Right lobe of liver (tissue), 6 donors: Measurements from ENCODE around the gene CABCOCO1. TPM values are rescaled to one million over a fixed set of nuclear protein-coding genes. Genes with fewer than 3 reads are reported as not detected.

Experiments
- ATAC-seq, 4 donors: fragments of 200-7000 bp; cut with Tn5 transposase; one replicate each; pipeline ENCODE4 v1.9.1; 2020; ENCODE audit warnings: mild to moderate bottlenecking in 4 of 4, moderate library complexity in 4 of 4
- DNase-seq, 3 donors: peaks; one replicate each; pipeline ENCODE4 v3.0.0-alpha.2; 2020
- H3K27ac ChIP-seq, 3 donors: fragments of 200-600 bp; one replicate each; pipeline ENCODE4 v1.8.0; 2022
- H3K27me3 ChIP-seq, 2 donors: fragments of 200-600 bp; one replicate each; pipeline ENCODE4 v1.8.0; 2022
- H3K36me3 ChIP-seq, 4 donors: fragments of 200-600 bp; sonication (generic) in 1 of 4; one replicate each; pipeline versions ENCODE4 v1.5.1 to v1.8.0; 2017 to 2022; ENCODE audit warnings: control low read depth in 1 of 4
- H3K4me1 ChIP-seq, 4 donors: fragments of 200-600 bp; sonication (generic) in 1 of 4; one replicate each; pipeline versions ENCODE4 v1.5.1 to v1.8.0; 2017 to 2022; ENCODE audit warnings: control low read depth in 1 of 4
- H3K4me3 ChIP-seq, 3 donors: fragments of 200-600 bp; one replicate each; pipeline ENCODE4 v1.8.0; 2022
- H3K9me3 ChIP-seq, 4 donors: fragments of 200-600 bp; sonication (generic) in 1 of 4; one replicate each; pipeline versions ENCODE4 v1.5.1 to v1.8.0; 2017 to 2022; ENCODE audit warnings: control low read depth in 1 of 4
- POLR2A ChIP-seq: fragments of 450-650 bp; IDR thresholded peaks from one replicate; pipeline ENCODE4 v1.6.1; 2017; ENCODE audit warnings: antibody characterized with exemption, mild to moderate bottlenecking
- WGBS: methylation state at CpG from one replicate; pipeline ENCODE4 v1.1.6; 2018; ENCODE audit warnings: low coverage, low lambda C conversion rate; ENCODE audit not compliant: insufficient coverage; ENCODE audit errors: missing lambda C conversion rate; 5-methylcytosine and 5-hydroxymethylcytosine counted together
- intact Hi-C, 2 donors: fragments of 100-400 bp; cut with DNase I; formaldehyde crosslinking; loops; one replicate each; pipeline versions ENCODE4 v1.11.2 to v1.14.1; 2022
- total RNA-seq, 6 experiments: library from RNA; depleted of rRNA in 2 of 6; stranded (reverse); fragments of >200 nt in 2 of 6; fragmentation: NEBNext Ultra II Directional in 3 of 6; extraction: Animal tissue kit (Norgen Biotek cat#: 25700) in 3 of 6; gene quantifications; one replicate each; pipeline versions ENCODE4 v1.1.0 to v1.2.4, GENCODE V29; 2016 to 2023
- TF ChIP-seq, protein P1 (sequence below), 4 donors: fragments of 200-600 bp in 3 of 4; fragments of 450-650 bp in 1 of 4; IDR thresholded peaks; one replicate each; pipeline versions ENCODE4 v1.5.1 to v1.8.0; 2016 to 2022; ENCODE audit warnings: antibody characterized with exemption in 4 of 4, mild to moderate bottlenecking in 2 of 4
- donor health status: DM: no; HTN: yes; CAD: no.
- donor health status: DM: no; HTN: no; CAD: no.
- donor health status: DM: no; HTN: no; CAD: no.
- donor health status: DM: no; HTN: yes; CAD: no.
- donor health status: DM: no; HTN: yes; CAD: no.

The CABCOCO1 gene
- total RNA-seq, 6 experiments from 2014 or later, result not detected

GRCh38 chr10:61746377-61746776 is 83.6 kb downstream of the CABCOCO1 start:
- Histone ChIP-seq H3K36me3 (no peaks in the 10 kb centered on the region), H3K27ac (no peak overlapping the region), H3K9me3 (no peaks in the 10 kb centered on the region), H3K4me3 (no peak overlapping the region), H3K27me3 (no peaks in the 10 kb centered on the region), H3K4me1 (peaks cover 0 to 9% (median 0%) of the 10 kb centered on the region in 4 donors)
- no peak for DNase-seq
- no peak for ATAC-seq
- intact Hi-C loops, result no loop called here
- 90% methylated on average over 2 of the region's 2 CpGs for WGBS
- TF ChIP-seq POLR2A, result no peak
- TF ChIP-seq, protein P1, sequence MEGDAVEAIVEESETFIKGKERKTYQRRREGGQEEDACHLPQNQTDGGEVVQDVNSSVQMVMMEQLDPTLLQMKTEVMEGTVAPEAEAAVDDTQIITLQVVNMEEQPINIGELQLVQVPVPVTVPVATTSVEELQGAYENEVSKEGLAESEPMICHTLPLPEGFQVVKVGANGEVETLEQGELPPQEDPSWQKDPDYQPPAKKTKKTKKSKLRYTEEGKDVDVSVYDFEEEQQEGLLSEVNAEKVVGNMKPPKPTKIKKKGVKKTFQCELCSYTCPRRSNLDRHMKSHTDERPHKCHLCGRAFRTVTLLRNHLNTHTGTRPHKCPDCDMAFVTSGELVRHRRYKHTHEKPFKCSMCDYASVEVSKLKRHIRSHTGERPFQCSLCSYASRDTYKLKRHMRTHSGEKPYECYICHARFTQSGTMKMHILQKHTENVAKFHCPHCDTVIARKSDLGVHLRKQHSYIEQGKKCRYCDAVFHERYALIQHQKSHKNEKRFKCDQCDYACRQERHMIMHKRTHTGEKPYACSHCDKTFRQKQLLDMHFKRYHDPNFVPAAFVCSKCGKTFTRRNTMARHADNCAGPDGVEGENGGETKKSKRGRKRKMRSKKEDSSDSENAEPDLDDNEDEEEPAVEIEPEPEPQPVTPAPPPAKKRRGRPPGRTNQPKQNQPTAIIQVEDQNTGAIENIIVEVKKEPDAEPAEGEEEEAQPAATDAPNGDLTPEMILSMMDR (IDR thresholded peaks at IDR 0.05), result no peak

DNA sequence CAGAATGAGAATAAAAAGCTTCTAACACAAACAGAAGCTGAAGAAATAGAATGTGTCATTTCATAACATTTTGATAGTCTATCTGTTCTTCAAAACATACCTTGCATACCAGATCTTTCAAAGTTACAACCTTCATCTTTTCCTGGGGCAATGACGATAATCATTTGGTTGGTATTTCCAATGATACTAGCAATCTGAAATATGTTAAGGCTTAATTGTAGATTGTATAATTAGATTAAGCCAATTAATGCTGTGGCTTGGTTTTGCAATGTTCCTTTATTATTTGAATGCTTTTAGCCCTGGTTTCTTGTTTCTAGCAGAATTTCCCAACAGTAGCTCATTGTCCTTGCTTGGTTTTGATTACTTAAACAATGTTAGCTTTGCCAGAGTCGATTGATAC is 84.6 kb downstream of the CABCOCO1 start:
- intact Hi-C loops, result no loop called here
- no peaks in the 10 kb centered on the region for H3K27me3 ChIP-seq

DNA sequence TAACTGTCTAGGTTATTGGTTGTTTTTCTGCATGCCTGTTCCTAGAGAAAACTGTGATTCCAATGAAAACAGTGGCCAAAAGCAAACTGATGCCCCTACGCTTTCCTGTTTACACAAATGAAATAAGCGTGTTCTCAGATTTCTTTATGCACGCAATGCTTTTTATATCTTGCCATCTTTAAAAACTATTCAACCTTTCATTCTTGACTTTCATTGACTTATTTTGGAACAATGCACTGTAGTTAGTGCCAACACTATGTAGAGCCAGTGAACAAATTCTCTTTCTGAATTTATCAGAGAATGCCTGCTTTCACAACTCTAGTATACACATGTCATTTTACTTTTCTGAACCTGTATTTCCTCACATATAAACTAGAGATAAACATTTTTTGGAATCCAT is 86.6 kb downstream of the CABCOCO1 start:
- no peak overlapping the region for H3K4me3 ChIP-seq
- TF ChIP-seq POLR2A, result no peak
- TF ChIP-seq, protein P1 (IDR thresholded peaks at IDR 0.05), result no peak
- no peaks in the 10 kb centered on the region for H3K36me3 ChIP-seq
- H3K4me1 ChIP-seq, result peaks cover 0 to 9% (median 0%) of the 10 kb centered on the region in 4 donors
- no peak for ATAC-seq
- 65% methylated on average over 3 of the region's 3 CpGs for WGBS
- no peak for DNase-seq
- H3K9me3 ChIP-seq, result no peaks in the 10 kb centered on the region
- no peak overlapping the region for H3K27ac ChIP-seq
- no peaks in the 10 kb centered on the region for H3K27me3 ChIP-seq
- intact Hi-C loops, result no loop called here

More for the DNA sequence above, 84.6 kb downstream of the CABCOCO1 start:
- peaks cover 0 to 9% (median 0%) of the 10 kb centered on the region in 4 donors for H3K4me1 ChIP-seq
- TF ChIP-seq POLR2A, result no peak
- TF ChIP-seq, protein P1 (IDR thresholded peaks at IDR 0.05), result no peak
- no peaks in the 10 kb centered on the region for H3K36me3 ChIP-seq
- DNase-seq (no peak), ATAC-seq (peak in 1 of 4 donors; percentile 20)
- 64% methylated on average over 2 of the region's 2 CpGs for WGBS
- H3K4me3 ChIP-seq, result no peak overlapping the region
- no peak overlapping the region for H3K27ac ChIP-seq
- H3K9me3 ChIP-seq, result no peaks in the 10 kb centered on the region

DNA sequence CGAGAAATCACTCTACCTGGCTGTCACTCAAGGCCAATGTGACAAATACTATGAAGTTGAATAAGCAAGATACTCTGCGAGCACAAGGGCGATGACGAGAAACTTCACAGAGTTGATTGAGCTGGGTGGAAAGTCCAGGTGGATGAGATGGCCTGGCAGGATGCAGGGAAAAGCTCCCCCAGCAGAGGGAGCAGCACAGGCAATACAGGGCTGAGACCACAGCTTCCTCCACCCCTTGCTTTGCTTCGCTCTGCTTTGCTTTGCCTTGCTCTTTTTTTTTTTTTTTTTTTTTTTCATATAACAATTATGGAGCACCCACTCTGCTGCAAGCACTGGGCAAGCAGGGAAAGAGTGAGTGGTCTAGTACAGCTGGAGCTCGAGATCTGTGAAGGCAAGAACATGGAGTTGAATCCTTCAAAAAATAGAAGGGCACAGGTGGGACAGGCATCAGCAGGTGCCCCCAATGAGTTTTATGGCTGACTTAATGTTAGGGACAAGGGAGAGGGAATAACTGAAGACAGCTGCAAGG is 88.3 kb downstream of the CABCOCO1 start:
- WGBS, result 33% methylated on average over 6 of the region's 6 CpGs

More for the DNA sequence above, 88.3 kb downstream of the CABCOCO1 start:
- H3K4me3 ChIP-seq, result no peak overlapping the region
- DNase-seq, result peak; percentile 69 to 76 (median 72)
- intact Hi-C loops, result no loop called here
- no peak overlapping the region for H3K27ac ChIP-seq
- no peaks in the 10 kb centered on the region for H3K9me3 ChIP-seq
- H3K36me3 ChIP-seq, result no peaks in the 10 kb centered on the region
- H3K4me1 ChIP-seq, result peaks cover 0 to 9% (median 0%) of the 10 kb centered on the region in 4 donors
- TF ChIP-seq, protein P1 (IDR thresholded peaks at IDR 0.05), result peak; percentile 60 to 84 (median 74)
- no peak for TF ChIP-seq POLR2A
- H3K27me3 ChIP-seq, result no peaks in the 10 kb centered on the region
- ATAC-seq, result peak; percentile 99 to 100 (median 99)
